Measurements from ENCODE around the gene PRKCA.
"Not testable (repeated sequence)": the region's sequence is repeated elsewhere in the genome, so short reads cannot be mapped to it uniquely, and the experiment has no call there.

The PRKCA gene

DNA sequence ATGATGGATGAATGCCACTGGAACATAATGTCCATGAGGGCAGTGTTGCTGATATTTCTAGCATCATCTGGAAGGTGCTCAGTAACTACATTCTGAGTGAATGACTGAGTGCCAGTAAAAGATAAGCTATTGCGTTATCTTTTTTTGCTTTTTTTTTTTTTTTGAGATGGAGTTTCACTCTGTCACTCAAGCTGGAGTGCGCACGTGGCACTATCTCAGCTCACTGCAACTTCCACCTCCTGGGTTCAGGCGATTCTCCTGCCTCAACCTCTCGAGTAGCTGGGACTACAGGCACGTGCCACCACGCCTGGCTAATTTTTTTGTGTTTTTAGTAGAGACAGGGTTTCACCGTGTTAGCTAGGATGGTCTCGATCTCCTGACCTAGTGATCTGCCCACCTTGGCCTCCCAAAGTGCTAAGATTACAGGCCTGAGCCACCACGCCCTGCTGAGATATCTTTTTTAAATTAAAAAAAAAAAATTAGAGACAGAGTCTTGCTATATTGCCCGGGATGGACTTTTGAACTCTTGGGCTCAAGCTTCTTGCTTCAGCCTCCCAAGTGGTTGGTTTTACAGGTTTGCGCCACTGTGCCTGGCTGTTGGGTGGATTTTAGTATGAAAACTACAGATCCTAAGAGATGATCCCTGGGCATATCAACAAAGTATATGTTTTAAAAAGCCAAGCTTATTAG lies 43.7 kb downstream of the PRKCA start:
- H3K4me1 ChIP-seq (ENCODE audit: control insufficient read depth in 2 of 2, insufficient read depth in 1 of 2, low read depth in 1 of 2, low read length in 2 of 2); H2BK120ac ChIP-seq (ENCODE audit: low read depth, low read length); H2BK12ac ChIP-seq (ENCODE audit: low read length); H4K91ac ChIP-seq (ENCODE audit: low read depth, low read length, poor library complexity); H2BK15ac ChIP-seq (ENCODE audit: low read length); H3K18ac ChIP-seq (ENCODE audit: low read length); H3K79me1 ChIP-seq (ENCODE audit: low read depth, low read length); H3K14ac ChIP-seq (ENCODE audit: low read length); H3K9me3 ChIP-seq (replicated peaks in 1 of 2; ENCODE audit: control insufficient read depth in 2 of 2, insufficient read depth in 1 of 2, low read depth in 1 of 2, low read length in 2 of 2); H3K4ac ChIP-seq (ENCODE audit: low read length); H3K23ac ChIP-seq (ENCODE audit: low read depth, low read length, poor library complexity); H2AK5ac ChIP-seq (ENCODE audit: low read depth, low read length); H4K8ac ChIP-seq (ENCODE audit: low read depth, low read length); DNase-seq (ENCODE audit: low spot score); H3K36me3 ChIP-seq (replicated peaks in 1 of 2; ENCODE audit: control insufficient read depth in 2 of 2, insufficient read depth in 2 of 2, low read length in 2 of 2); H3K4me3 ChIP-seq (ENCODE audit: low read length in 2 of 2); H3K27ac ChIP-seq (replicated peaks; ENCODE audit: low read length); H3K9ac ChIP-seq (ENCODE audit: low read depth, low read length, poor library complexity); H2BK5ac ChIP-seq (ENCODE audit: low read length); H2AFZ ChIP-seq (ENCODE audit: low read length); H3K4me2 ChIP-seq (ENCODE audit: insufficient read depth, low read length, poor library complexity, severe bottlenecking); H3K27me3 ChIP-seq (ENCODE audit: control insufficient read depth in 3 of 3, insufficient read depth in 3 of 3, low read depth in 1 of 3, low read length in 3 of 3): not testable (repeated sequence)
- WGBS, 2 donors (ENCODE audit: extremely low coverage in 2 of 2, insufficient read length in 2 of 2, insufficient replicate concordance in 1 of 2) = no CpG with 5 or more reads among the region's 12 CpGs

DNA sequence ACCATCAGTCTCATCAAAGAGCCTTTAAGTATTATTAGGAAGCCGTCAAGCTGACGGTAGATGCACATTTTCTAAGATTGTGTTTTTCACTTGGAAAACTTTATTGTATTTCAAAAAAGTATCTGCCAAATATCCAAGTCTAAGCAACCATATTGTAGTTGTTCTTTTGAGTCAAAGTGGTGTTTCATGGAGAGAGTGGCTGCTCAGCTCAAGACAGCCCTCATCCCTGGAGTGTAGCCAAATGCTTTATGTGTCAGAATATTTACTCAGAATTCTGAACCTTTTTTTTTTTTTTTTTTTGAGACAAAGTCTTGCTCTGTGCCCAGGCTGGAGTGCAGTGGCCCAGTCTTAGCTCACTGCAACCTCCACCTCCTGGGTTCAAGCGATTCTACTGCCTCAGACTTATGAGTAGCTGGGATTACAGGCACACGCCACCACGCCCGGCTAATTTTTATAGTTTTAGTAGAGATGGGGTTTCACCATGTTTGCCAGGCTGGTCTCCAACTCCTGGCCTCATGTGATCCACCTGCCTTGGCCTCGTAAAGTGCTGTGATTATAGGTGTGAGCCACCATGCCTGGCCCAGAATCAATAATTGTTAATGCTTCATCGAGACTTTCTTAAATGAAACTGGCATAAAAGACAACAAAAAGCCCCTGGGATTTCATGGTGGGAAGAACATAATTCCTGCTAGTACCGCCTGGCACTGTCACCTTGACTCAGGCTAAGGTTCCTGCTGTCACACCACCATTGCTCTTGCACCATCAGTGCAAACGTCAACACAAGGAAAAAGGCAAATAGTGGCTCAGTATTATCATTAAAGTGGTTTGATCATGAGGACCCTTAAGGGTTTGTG lies 45.5 kb downstream of the PRKCA start:
- Histone ChIP-seq H3K9me3 (replicated peaks in 1 of 2; ENCODE audit: control insufficient read depth in 2 of 2, insufficient read depth in 1 of 2, low read depth in 1 of 2, low read length in 2 of 2) (no peaks in the 10 kb centered on the region), H3K27me3 (ENCODE audit: control insufficient read depth in 3 of 3, insufficient read depth in 3 of 3, low read depth in 1 of 3, low read length in 3 of 3) (peaks cover 0 to 2% (median 0%) of the 10 kb centered on the region in 3 experiments), H4K8ac (ENCODE audit: low read depth, low read length) (no peak overlapping the region), H2BK12ac (ENCODE audit: low read length) (no peak overlapping the region), H3K23ac (ENCODE audit: low read depth, low read length, poor library complexity) (no peak overlapping the region), H3K79me1 (ENCODE audit: low read depth, low read length) (no peaks in the 10 kb centered on the region), H4K91ac (ENCODE audit: low read depth, low read length, poor library complexity) (no peak overlapping the region), H2AK5ac (ENCODE audit: low read depth, low read length) (no peak overlapping the region), H3K4me3 (ENCODE audit: low read length in 2 of 2) (no peak overlapping the region), H3K18ac (ENCODE audit: low read length) (no peak overlapping the region), H3K4me2 (ENCODE audit: insufficient read depth, low read length, poor library complexity, severe bottlenecking) (no peak overlapping the region), H3K4ac (ENCODE audit: low read length) (no peak overlapping the region), H2AFZ (ENCODE audit: low read length) (no peak overlapping the region), H2BK120ac (ENCODE audit: low read depth, low read length) (no peak overlapping the region), H3K27ac (replicated peaks; ENCODE audit: low read length) (no peak overlapping the region), H2BK5ac (ENCODE audit: low read length) (no peak overlapping the region), H2BK15ac (ENCODE audit: low read length) (no peak overlapping the region), H3K9ac (ENCODE audit: low read depth, low read length, poor library complexity) (no peak overlapping the region), H3K36me3 (replicated peaks in 1 of 2; ENCODE audit: control insufficient read depth in 2 of 2, insufficient read depth in 2 of 2, low read length in 2 of 2) (no peaks in the 10 kb centered on the region), H3K14ac (ENCODE audit: low read length) (no peak overlapping the region), H3K4me1 (ENCODE audit: control insufficient read depth in 2 of 2, insufficient read depth in 1 of 2, low read depth in 1 of 2, low read length in 2 of 2) (peaks cover 5 to 8% of the 10 kb centered on the region in 2 donors)
- DNase-seq (ENCODE audit: low spot score) = no peak
- WGBS, 2 donors (ENCODE audit: extremely low coverage in 2 of 2, insufficient read length in 2 of 2, insufficient replicate concordance in 1 of 2) = no CpG with 5 or more reads among the region's 10 CpGs

DNA sequence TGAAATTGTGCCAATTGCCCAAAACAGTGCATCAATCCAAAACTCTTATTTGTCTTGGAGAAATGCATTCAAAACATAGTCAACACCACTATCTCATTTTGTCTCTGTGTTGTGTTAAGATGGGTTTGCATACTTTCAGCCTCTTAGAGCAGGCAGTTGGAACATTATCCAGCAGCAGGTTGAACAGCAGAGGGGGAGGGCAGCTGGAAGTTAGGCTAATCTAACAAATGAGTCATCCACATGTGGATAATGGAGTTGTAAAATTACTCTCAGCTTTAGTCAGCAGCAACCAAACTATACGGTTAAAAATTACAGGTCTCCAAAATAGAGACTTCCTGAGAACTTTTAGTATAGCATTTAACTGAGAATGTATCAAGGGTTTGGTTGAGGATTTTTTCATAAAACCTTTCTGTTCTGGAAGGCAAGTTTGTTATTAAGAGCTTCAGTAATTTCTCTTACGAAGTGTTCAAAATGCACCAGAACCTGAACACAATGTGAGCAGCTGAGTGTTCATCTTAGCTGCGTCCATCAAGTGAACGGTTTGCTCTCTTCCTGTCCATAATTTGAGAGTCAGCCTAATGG lies 46.3 kb downstream of the PRKCA start:
- no peaks in the 10 kb centered on the region for H3K9me3 ChIP-seq (replicated peaks in 1 of 2; ENCODE audit: control insufficient read depth in 2 of 2, insufficient read depth in 1 of 2, low read depth in 1 of 2, low read length in 2 of 2)

More for the DNA sequence above, 46.3 kb downstream of the PRKCA start:
- no peak overlapping the region for H3K23ac ChIP-seq (ENCODE audit: low read depth, low read length, poor library complexity)
- H3K9ac ChIP-seq (ENCODE audit: low read depth, low read length, poor library complexity) = no peak overlapping the region
- no peak for DNase-seq (ENCODE audit: low spot score)
- no peak overlapping the region for H2BK5ac ChIP-seq (ENCODE audit: low read length)
- H2AFZ ChIP-seq (ENCODE audit: low read length) = no peak overlapping the region
- H2BK120ac ChIP-seq (ENCODE audit: low read depth, low read length) = no peak overlapping the region
- no peak overlapping the region for H4K8ac ChIP-seq (ENCODE audit: low read depth, low read length)
- no peaks in the 10 kb centered on the region for H3K79me1 ChIP-seq (ENCODE audit: low read depth, low read length)
- no peak overlapping the region for H3K4me2 ChIP-seq (ENCODE audit: insufficient read depth, low read length, poor library complexity, severe bottlenecking)
- WGBS, 2 donors (ENCODE audit: extremely low coverage in 2 of 2, insufficient read length in 2 of 2, insufficient replicate concordance in 1 of 2) = no CpG with 5 or more reads among the region's 4 CpGs
- no peak overlapping the region for H4K91ac ChIP-seq (ENCODE audit: low read depth, low read length, poor library complexity)
- no peak overlapping the region for H3K18ac ChIP-seq (ENCODE audit: low read length)
- H3K4me1 ChIP-seq (ENCODE audit: control insufficient read depth in 2 of 2, insufficient read depth in 1 of 2, low read depth in 1 of 2, low read length in 2 of 2) = peaks cover 5 to 8% of the 10 kb centered on the region in 2 donors
- H3K27me3 ChIP-seq (ENCODE audit: control insufficient read depth in 3 of 3, insufficient read depth in 3 of 3, low read depth in 1 of 3, low read length in 3 of 3) = peaks cover 0 to 2% (median 0%) of the 10 kb centered on the region in 3 experiments
- H3K4ac ChIP-seq (ENCODE audit: low read length) = no peak overlapping the region
- no peak overlapping the region for H2BK12ac ChIP-seq (ENCODE audit: low read length)
- no peak overlapping the region for H2BK15ac ChIP-seq (ENCODE audit: low read length)
- no peaks in the 10 kb centered on the region for H3K36me3 ChIP-seq (replicated peaks in 1 of 2; ENCODE audit: control insufficient read depth in 2 of 2, insufficient read depth in 2 of 2, low read length in 2 of 2)
- no peak overlapping the region for H2AK5ac ChIP-seq (ENCODE audit: low read depth, low read length)
- no peak overlapping the region for H3K4me3 ChIP-seq (ENCODE audit: low read length in 2 of 2)
- H3K14ac ChIP-seq (ENCODE audit: low read length) = no peak overlapping the region
- no peak overlapping the region for H3K27ac ChIP-seq (replicated peaks; ENCODE audit: low read length)

Data from neuronal stem cell (in vitro differentiated cells).